Mesodermal cell (in vitro differentiated cells): Measurements from ENCODE around the gene GBX1.
A peak's percentile ranks its signal among the peaks of the same experiment; 100 is the strongest.

Source experiments
- H3K27ac ChIP-seq: 2 replicates; pipeline ENCODE4 v1.7.0; 2013; ENCODE audit warnings: mild to moderate bottlenecking, low read depth, low read length, moderate library complexity; ENCODE audit not compliant: severe bottlenecking
- H3K36me3 ChIP-seq: 2 replicates; pipeline ENCODE4 v1.7.1; 2013; ENCODE audit warnings: mild to moderate bottlenecking, low read length, moderate library complexity; ENCODE audit not compliant: control insufficient read depth, insufficient read depth
- H3K4me1 ChIP-seq: one replicate; pipeline ENCODE4 v1.7.1; 2013; ENCODE audit warnings: mild to moderate bottlenecking, low read length; ENCODE audit not compliant: insufficient read depth, control insufficient read depth, poor library complexity, severe bottlenecking
- H3K4me3 ChIP-seq: 2 replicates; pipeline ENCODE4 v1.7.0; 2013; ENCODE audit warnings: low read length, control low read depth, mild to moderate bottlenecking; ENCODE audit not compliant: insufficient read depth, poor library complexity, severe bottlenecking; ENCODE audit errors: extremely low read depth
- H3K9me3 ChIP-seq: 2 replicates; pipeline ENCODE4 v1.7.1; 2013; ENCODE audit warnings: mild to moderate bottlenecking, low read length, moderate library complexity; ENCODE audit not compliant: control insufficient read depth
- WGBS, 2 experiments: methylation state at CpG; one replicate each; pipeline ENCODE4 v1.1.5; 2013; ENCODE audit warnings: missing lambda C conversion rate in 2 of 2; ENCODE audit not compliant: insufficient coverage in 2 of 2; 5-methylcytosine and 5-hydroxymethylcytosine counted together

The GBX1 gene

GRCh38 chr7:151109094-151110048 is 58.1 kb downstream of the GBX1 start:
- H3K9me3 ChIP-seq, result no peaks in the 10 kb centered on the region
- H3K4me3 ChIP-seq, result no peak overlapping the region
- 76 to 79% methylated on average over 13 to 15 of the region's 15 CpGs for WGBS, 2 experiments
- peak overlapping the region; percentile 8 for H3K27ac ChIP-seq
- H3K36me3 ChIP-seq, result peaks cover 5% of the 10 kb centered on the region
- peaks cover 52% of the 10 kb centered on the region for H3K4me1 ChIP-seq

- Histone ChIP-seq H3K9me3 (no peaks in the 10 kb centered on the region), H3K36me3 (peaks cover 20% of the 10 kb centered on the region), H3K27ac (no peak overlapping the region), H3K4me3 (no peak overlapping the region), H3K4me1 (peaks cover 54% of the 10 kb centered on the region)
- WGBS, 2 experiments, result 80 to 91% methylated on average over 10 of the region's 10 CpGs
Measured at GRCh38 chr7:151107882-151108281, 59.6 kb downstream of the GBX1 start.

GRCh38 chr7:151104411-151105235 is 62.9 kb downstream of the GBX1 start:
- no peak overlapping the region for H3K4me3 ChIP-seq
- peaks cover 34% of the 10 kb centered on the region for H3K4me1 ChIP-seq
- no peaks in the 10 kb centered on the region for H3K9me3 ChIP-seq
- WGBS, 2 experiments, result 62 to 66% methylated on average over 20 to 21 of the region's 23 CpGs
- H3K27ac ChIP-seq, result no peak overlapping the region
- H3K36me3 ChIP-seq, result peaks cover 38% of the 10 kb centered on the region

GRCh38 chr7:151103973-151104372 is 63.5 kb downstream of the GBX1 start:
- no peak overlapping the region for H3K27ac ChIP-seq
- H3K4me1 ChIP-seq, result peaks cover 30% of the 10 kb centered on the region
- H3K36me3 ChIP-seq, result peaks cover 38% of the 10 kb centered on the region
- no peak overlapping the region for H3K4me3 ChIP-seq
- 90 to 95% methylated on average over 5 to 7 of the region's 12 CpGs for WGBS, 2 experiments
- H3K9me3 ChIP-seq, result no peaks in the 10 kb centered on the region

GRCh38 chr7:151102991-151103390 is 64.5 kb downstream of the GBX1 start:
- Histone ChIP-seq H3K4me1 (peaks cover 23% of the 10 kb centered on the region), H3K4me3 (no peak overlapping the region), H3K9me3 (no peaks in the 10 kb centered on the region), H3K36me3 (peaks cover 42% of the 10 kb centered on the region), H3K27ac (no peak overlapping the region)
- 89 to 93% methylated on average over 3 of the region's 3 CpGs for WGBS, 2 experiments

- 82 to 90% methylated on average over 18 to 24 of the region's 24 CpGs for WGBS, 2 experiments
- Histone ChIP-seq H3K9me3 (no peaks in the 10 kb centered on the region), H3K4me3 (no peak overlapping the region), H3K27ac (no peak overlapping the region), H3K36me3 (peaks cover 53% of the 10 kb centered on the region), H3K4me1 (peaks cover 19% of the 10 kb centered on the region)
Measured at GRCh38 chr7:151101621-151102396, 65.7 kb downstream of the GBX1 start.

GRCh38 chr7:151100921-151101320 is 66.6 kb downstream of the GBX1 start:
- no peaks in the 10 kb centered on the region for H3K9me3 ChIP-seq
- H3K4me3 ChIP-seq, result no peak overlapping the region
- WGBS, 2 experiments, result 94 to 97% methylated on average over 9 of the region's 10 CpGs
- peaks cover 62% of the 10 kb centered on the region for H3K36me3 ChIP-seq
- H3K4me1 ChIP-seq, result peaks cover 19% of the 10 kb centered on the region
- H3K27ac ChIP-seq, result no peak overlapping the region

GRCh38 chr7:151099486-151100211 is 67.8 kb downstream of the GBX1 start:
- Histone ChIP-seq H3K9me3 (no peaks in the 10 kb centered on the region), H3K36me3 (peaks cover 68% of the 10 kb centered on the region), H3K27ac (no peak overlapping the region), H3K4me3 (no peak overlapping the region), H3K4me1 (peaks cover 21% of the 10 kb centered on the region)
- 96% methylated on average over 12 to 18 of the region's 20 CpGs for WGBS, 2 experiments
